BJ (cell line): ENCODE data around the gene CTTN. TPM values are rescaled to one million over a fixed set of nuclear protein-coding genes. Genes with fewer than 3 reads are reported as not detected.

Source experiments
- CTCF ChIA-PET: fragments of 350-600 bp; formaldehyde crosslinking; extraction: SDS; loops from one replicate; lab custom pipeline; 2021; ENCODE audit warnings: antibody characterized with exemption, inconsistent platforms; lab: Yijun Ruan, JAX
- POLR2A ChIA-PET: fragments of 300-600 bp; sonication (Branson Sonifier 250); formaldehyde crosslinking; extraction: SDS; loops from one replicate; lab custom pipeline; 2021; ENCODE audit warnings: antibody characterized with exemption; lab: Charles Lee
- DNase-seq: peaks from one replicate; pipeline ENCODE4 v3.0.0-alpha.2; 2011; ENCODE audit warnings: low read depth
- H3K27me3 ChIP-seq: 2 replicates; pipeline ENCODE4 v1.6.0; 2011; ENCODE audit warnings: low read length; ENCODE audit not compliant: control insufficient read depth, insufficient read depth
- H3K36me3 ChIP-seq: 2 replicates; pipeline ENCODE4 v1.5.1; 2011; ENCODE audit warnings: low read length; ENCODE audit not compliant: control insufficient read depth, insufficient read depth
- H3K4me3 ChIP-seq: 2 replicates; pipeline ENCODE4 v1.5.1; 2011; ENCODE audit warnings: low read depth, mild to moderate bottlenecking, control low read depth, low read length
- CTCF ChIP-seq: IDR thresholded peaks from 2 replicates; pipeline ENCODE4 v1.5.1; 2011; ENCODE audit warnings: low read depth, mild to moderate bottlenecking, control low read depth, inconsistent platforms, low read length, moderate library complexity; ENCODE audit not compliant: insufficient read depth
- polyA plus RNA-seq: library from polyadenylated mRNA; depleted of rRNA; stranded (reverse); fragments of >200 nt; gene quantifications from 2 replicates; pipeline ENCODE4 v1.2.3, GENCODE V29; 2011

Gene CTTN
- polyA plus RNA-seq, 1 experiment = 166 TPM

- no peak for DNase-seq
- H3K27me3 ChIP-seq = no peaks in the 10 kb centered on the region
- no peak for TF ChIP-seq CTCF
- no peak overlapping the region for H3K4me3 ChIP-seq
- POLR2A ChIA-PET = no interaction called here
- CTCF ChIA-PET = interaction anchor here (0.9 to 1.4 kb wide), 2 partner anchors 14 to 15 kb away, joined by 4 to 8 read pairs; no protein-coding TSS in a partner anchor
- no peaks in the 10 kb centered on the region for H3K36me3 ChIP-seq
Measured at GRCh38 chr11:70482529-70482917, 84.2 kb downstream of the CTTN start.

- Histone ChIP-seq H3K36me3 (no peaks in the 10 kb centered on the region), H3K27me3 (no peaks in the 10 kb centered on the region), H3K4me3 (no peak overlapping the region)
- peak; percentile 43 for TF ChIP-seq CTCF
- ChIA-PET POLR2A (no interaction called here), CTCF (interaction anchor here (1.4 kb wide), 1 partner anchor 15 kb away, joined by 8 read pairs; no protein-coding TSS in a partner anchor)
- no peak for DNase-seq
Measured at GRCh38 chr11:70483077-70483861, 84.9 kb downstream of the CTTN start.

GRCh38 chr11:70483917-70484316, 85.6 kb downstream of the CTTN start:
- no peak overlapping the region for H3K4me3 ChIP-seq
- H3K36me3 ChIP-seq = no peaks in the 10 kb centered on the region
- TF ChIP-seq CTCF = no peak
- no peak for DNase-seq
- ChIA-PET CTCF (interaction anchor here (1.1 kb wide), 1 partner anchor 8 kb away, joined by 3 read pairs; no protein-coding TSS in a partner anchor), POLR2A (no interaction called here)
- no peaks in the 10 kb centered on the region for H3K27me3 ChIP-seq

- no peaks in the 10 kb centered on the region for H3K36me3 ChIP-seq
- CTCF ChIA-PET = interaction anchor here (1.1 kb wide), 1 partner anchor 9 kb away, joined by 3 read pairs; no protein-coding TSS in a partner anchor
- no peak overlapping the region for H3K4me3 ChIP-seq
- no peaks in the 10 kb centered on the region for H3K27me3 ChIP-seq
- TF ChIP-seq CTCF = no peak
- DNase-seq = no peak
- POLR2A ChIA-PET = no interaction called here
Measured at GRCh38 chr11:70485326-70486025, 87.1 kb downstream of the CTTN start.

GRCh38 chr11:70486026-70486415, 87.7 kb downstream of the CTTN start:
- TF ChIP-seq CTCF = no peak
- Histone ChIP-seq H3K4me3 (no peak overlapping the region), H3K27me3 (no peaks in the 10 kb centered on the region), H3K36me3 (no peaks in the 10 kb centered on the region)
- ChIA-PET POLR2A (no interaction called here), CTCF (interaction anchor here (0.8 kb wide), 1 partner anchor 23 kb away, joined by 3 read pairs; no protein-coding TSS in a partner anchor)
- no peak for DNase-seq
